Kidney epithelial cell (primary cell): ENCODE results near the gene PIAS1. TPM values are rescaled to one million over a fixed set of nuclear protein-coding genes. Genes with fewer than 3 reads are reported as not detected.

Experiments used
- DNase-seq: peaks from one replicate; pipeline ENCODE4 v3.0.0-alpha.2; 2010; ENCODE audit warnings: low read depth
- H3K27me3 ChIP-seq: 2 replicates; pipeline ENCODE4 v1.6.0; 2011; ENCODE audit warnings: low read length; ENCODE audit not compliant: control insufficient read depth, insufficient read depth
- H3K36me3 ChIP-seq: 2 replicates; pipeline ENCODE4 v1.5.1; 2011; ENCODE audit warnings: low read length; ENCODE audit not compliant: control insufficient read depth, insufficient read depth
- H3K4me3 ChIP-seq: 2 replicates; pipeline ENCODE4 v1.5.1; 2011; ENCODE audit warnings: low read depth, mild to moderate bottlenecking, control low read depth, low read length
- total RNA-seq: library from RNA; depleted of rRNA; stranded (reverse); fragments of >200 nt; gene quantifications from 2 replicates; pipeline ENCODE4 v1.2.3, GENCODE V29; 2015
- TF ChIP-seq, protein P1 (sequence below): IDR thresholded peaks from 2 replicates; pipeline ENCODE4 v1.5.1; 2011; ENCODE audit warnings: mild to moderate bottlenecking, moderate library complexity, low read length, control low read depth, inconsistent platforms; ENCODE audit not compliant: insufficient read depth, poor library complexity, severe bottlenecking

The PIAS1 gene
- total RNA-seq, 1 donor from 2014 or later, result 8.6 TPM

GRCh38 chr15:68137096-68137495 is 83.0 kb downstream of the PIAS1 start:
- no peaks in the 10 kb centered on the region for H3K27me3 ChIP-seq
- DNase-seq, result no peak
- TF ChIP-seq, protein P1, sequence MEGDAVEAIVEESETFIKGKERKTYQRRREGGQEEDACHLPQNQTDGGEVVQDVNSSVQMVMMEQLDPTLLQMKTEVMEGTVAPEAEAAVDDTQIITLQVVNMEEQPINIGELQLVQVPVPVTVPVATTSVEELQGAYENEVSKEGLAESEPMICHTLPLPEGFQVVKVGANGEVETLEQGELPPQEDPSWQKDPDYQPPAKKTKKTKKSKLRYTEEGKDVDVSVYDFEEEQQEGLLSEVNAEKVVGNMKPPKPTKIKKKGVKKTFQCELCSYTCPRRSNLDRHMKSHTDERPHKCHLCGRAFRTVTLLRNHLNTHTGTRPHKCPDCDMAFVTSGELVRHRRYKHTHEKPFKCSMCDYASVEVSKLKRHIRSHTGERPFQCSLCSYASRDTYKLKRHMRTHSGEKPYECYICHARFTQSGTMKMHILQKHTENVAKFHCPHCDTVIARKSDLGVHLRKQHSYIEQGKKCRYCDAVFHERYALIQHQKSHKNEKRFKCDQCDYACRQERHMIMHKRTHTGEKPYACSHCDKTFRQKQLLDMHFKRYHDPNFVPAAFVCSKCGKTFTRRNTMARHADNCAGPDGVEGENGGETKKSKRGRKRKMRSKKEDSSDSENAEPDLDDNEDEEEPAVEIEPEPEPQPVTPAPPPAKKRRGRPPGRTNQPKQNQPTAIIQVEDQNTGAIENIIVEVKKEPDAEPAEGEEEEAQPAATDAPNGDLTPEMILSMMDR, result no peak
- no peaks in the 10 kb centered on the region for H3K36me3 ChIP-seq
- no peak overlapping the region for H3K4me3 ChIP-seq

GRCh38 chr15:68143129-68143528 is 89.0 kb downstream of the PIAS1 start:
- Histone ChIP-seq H3K36me3 (no peaks in the 10 kb centered on the region), H3K4me3 (no peak overlapping the region), H3K27me3 (no peaks in the 10 kb centered on the region)
- DNase-seq, result no peak
- TF ChIP-seq, protein P1, result no peak

DNA sequence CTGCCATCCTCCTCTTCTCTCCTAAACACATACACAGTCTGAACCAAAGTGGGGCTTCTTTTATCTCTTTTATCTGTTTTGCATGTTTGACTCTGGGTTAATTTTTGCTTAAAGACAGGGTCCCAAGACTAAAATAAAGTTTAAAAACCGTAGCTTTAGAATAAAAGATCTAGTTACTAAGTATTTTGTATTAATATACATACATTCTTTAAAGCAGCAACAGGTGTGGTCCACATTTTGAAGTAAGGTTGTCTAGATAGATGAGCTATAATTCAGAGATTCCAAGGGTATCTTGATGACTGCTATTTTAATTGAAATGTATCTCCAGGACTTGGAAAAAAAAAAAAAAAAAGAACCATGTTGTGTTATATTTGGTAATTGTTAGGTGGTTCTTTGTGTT is 89.7 kb downstream of the PIAS1 start:
- H3K36me3 ChIP-seq, result no peaks in the 10 kb centered on the region
- no peak overlapping the region for H3K4me3 ChIP-seq
- no peak for DNase-seq
- no peaks in the 10 kb centered on the region for H3K27me3 ChIP-seq
- TF ChIP-seq, protein P1, result no peak

DNA sequence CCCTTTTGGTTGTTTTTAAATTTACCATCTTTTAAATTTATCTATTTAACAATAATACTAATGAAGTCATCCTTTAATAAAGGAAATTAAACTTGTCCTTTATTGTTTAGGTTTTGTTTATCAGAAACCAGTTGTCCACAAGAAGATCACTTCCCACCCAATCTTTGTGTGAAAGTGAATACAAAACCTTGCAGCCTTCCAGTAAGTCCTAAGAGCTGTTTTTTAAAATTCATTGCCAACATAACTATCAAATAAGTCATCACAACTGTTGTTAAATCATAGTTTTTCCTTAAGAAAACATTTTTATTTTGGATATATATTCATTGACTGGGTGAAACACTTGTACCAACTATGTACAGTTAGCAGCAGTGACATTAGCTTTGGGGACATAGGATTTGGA is 91.6 kb downstream of the PIAS1 start:
- no peak for DNase-seq
- no peaks in the 10 kb centered on the region for H3K36me3 ChIP-seq
- H3K4me3 ChIP-seq, result no peak overlapping the region
- no peaks in the 10 kb centered on the region for H3K27me3 ChIP-seq
- TF ChIP-seq, protein P1, result no peak

DNA sequence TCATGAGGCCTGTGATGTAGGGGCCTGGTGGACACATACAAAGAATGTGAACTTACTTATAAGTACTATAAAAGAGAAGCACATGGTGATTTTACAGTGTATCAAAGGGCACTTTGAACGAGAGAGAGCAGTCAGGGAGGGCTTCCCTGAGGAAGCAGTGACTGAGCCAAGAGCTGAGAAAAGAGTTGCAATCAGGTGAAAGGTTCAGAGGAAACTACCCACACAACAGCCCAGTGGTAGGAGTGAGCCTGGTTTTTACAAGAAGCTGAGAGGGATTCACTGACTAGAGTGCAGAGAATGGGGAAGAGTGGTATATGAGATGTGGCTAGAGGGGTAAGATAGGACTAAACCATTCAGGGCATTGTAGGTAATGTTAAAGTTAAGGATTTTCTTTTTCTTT is 93.9 kb downstream of the PIAS1 start:
- H3K36me3 ChIP-seq, result no peaks in the 10 kb centered on the region
- DNase-seq, result no peak
- TF ChIP-seq, protein P1, result no peak
- H3K4me3 ChIP-seq, result no peak overlapping the region
- H3K27me3 ChIP-seq, result no peaks in the 10 kb centered on the region

- H3K36me3 ChIP-seq, result no peaks in the 10 kb centered on the region
- no peak overlapping the region for H3K4me3 ChIP-seq
- no peaks in the 10 kb centered on the region for H3K27me3 ChIP-seq
- no peak for DNase-seq
- TF ChIP-seq, protein P1, result no peak
These were observed 94.9 kb downstream of the PIAS1 start for GRCh38 chr15:68149059-68149458.
